ENCODE data around the gene DST. TPM values are rescaled to one million over a fixed set of nuclear protein-coding genes. Genes with fewer than 3 reads are reported as not detected.

The DST gene
- polyA plus RNA-seq, 1 of the 3 experiments (the other 2 are of a cell fraction): 64.3 TPM

DNA sequence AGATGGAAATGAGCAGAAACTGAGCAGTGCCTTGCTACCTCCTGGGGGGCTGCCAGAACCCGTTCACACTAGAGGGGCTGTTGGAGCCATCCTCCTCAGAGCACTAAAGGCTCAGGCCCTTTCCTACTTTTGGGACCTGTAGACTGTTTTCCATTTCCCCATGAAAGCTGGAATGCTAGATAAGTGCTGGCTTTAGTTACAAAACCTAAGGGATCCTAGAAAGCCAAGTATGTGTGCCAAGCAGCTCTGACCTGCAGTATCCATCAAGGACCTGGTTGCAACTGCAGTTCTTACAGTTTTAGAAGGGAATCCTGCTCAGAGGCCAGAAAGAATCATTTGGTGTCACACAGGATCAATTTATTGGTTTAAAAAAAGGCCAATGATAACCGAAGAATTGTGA lies 218.6 kb downstream of the DST start:
- no peak overlapping the region for H3K4me2 ChIP-seq
- no peaks in the 10 kb centered on the region for H3K27me3 ChIP-seq (ENCODE audit: insufficient read depth)
- no peak overlapping the region for H3K27ac ChIP-seq (ENCODE audit: low read depth in 2 of 2, low read length in 1 of 2)
- H3K4me3 ChIP-seq (ENCODE audit: low read depth in 2 of 2, low read length in 1 of 2): no peak overlapping the region
- no peaks in the 10 kb centered on the region for H3K9me3 ChIP-seq
- CTCF ChIA-PET: no interaction called here
- H3K4me1 ChIP-seq (ENCODE audit: control insufficient read depth in 1 of 2, insufficient read depth in 2 of 2, low read depth in 1 of 2, low read length in 1 of 2): no peaks in the 10 kb centered on the region
- no peak overlapping the region for H2AFZ ChIP-seq (ENCODE audit: low read depth)
- H3K36me3 ChIP-seq (replicated peaks in 1 of 2; ENCODE audit: control insufficient read depth in 1 of 2, insufficient read depth in 2 of 2, low read length in 1 of 2): no peaks in the 10 kb centered on the region
- no peaks in the 10 kb centered on the region for H3F3A ChIP-seq (replicated peaks; ENCODE audit: insufficient read depth)
- 32% methylated on average over 2 of the region's 2 CpGs for WGBS (ENCODE audit: low lambda C conversion rate)
- no peak for TF ChIP-seq MEF2A (IDR thresholded peaks at IDR 0.05; ENCODE audit: borderline replicate concordance, low read depth)
- TF ChIP-seq, protein P1, sequence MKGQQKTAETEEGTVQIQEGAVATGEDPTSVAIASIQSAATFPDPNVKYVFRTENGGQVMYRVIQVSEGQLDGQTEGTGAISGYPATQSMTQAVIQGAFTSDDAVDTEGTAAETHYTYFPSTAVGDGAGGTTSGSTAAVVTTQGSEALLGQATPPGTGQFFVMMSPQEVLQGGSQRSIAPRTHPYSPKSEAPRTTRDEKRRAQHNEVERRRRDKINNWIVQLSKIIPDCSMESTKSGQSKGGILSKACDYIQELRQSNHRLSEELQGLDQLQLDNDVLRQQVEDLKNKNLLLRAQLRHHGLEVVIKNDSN (IDR thresholded peaks at IDR 0.05; ENCODE audit: borderline replicate concordance, low read depth): no peak
- TF ChIP-seq, protein P2, sequence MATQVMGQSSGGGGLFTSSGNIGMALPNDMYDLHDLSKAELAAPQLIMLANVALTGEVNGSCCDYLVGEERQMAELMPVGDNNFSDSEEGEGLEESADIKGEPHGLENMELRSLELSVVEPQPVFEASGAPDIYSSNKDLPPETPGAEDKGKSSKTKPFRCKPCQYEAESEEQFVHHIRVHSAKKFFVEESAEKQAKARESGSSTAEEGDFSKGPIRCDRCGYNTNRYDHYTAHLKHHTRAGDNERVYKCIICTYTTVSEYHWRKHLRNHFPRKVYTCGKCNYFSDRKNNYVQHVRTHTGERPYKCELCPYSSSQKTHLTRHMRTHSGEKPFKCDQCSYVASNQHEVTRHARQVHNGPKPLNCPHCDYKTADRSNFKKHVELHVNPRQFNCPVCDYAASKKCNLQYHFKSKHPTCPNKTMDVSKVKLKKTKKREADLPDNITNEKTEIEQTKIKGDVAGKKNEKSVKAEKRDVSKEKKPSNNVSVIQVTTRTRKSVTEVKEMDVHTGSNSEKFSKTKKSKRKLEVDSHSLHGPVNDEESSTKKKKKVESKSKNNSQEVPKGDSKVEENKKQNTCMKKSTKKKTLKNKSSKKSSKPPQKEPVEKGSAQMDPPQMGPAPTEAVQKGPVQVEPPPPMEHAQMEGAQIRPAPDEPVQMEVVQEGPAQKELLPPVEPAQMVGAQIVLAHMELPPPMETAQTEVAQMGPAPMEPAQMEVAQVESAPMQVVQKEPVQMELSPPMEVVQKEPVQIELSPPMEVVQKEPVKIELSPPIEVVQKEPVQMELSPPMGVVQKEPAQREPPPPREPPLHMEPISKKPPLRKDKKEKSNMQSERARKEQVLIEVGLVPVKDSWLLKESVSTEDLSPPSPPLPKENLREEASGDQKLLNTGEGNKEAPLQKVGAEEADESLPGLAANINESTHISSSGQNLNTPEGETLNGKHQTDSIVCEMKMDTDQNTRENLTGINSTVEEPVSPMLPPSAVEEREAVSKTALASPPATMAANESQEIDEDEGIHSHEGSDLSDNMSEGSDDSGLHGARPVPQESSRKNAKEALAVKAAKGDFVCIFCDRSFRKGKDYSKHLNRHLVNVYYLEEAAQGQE (IDR thresholded peaks at IDR 0.05; ENCODE audit: low read depth, low read length): no peak
- no peak for TF ChIP-seq RCOR1 (IDR thresholded peaks at IDR 0.05; ENCODE audit: low read length)
- TF ChIP-seq RAD21 (IDR thresholded peaks at IDR 0.05; ENCODE audit: low read length): no peak
- TF ChIP-seq, protein P3, sequence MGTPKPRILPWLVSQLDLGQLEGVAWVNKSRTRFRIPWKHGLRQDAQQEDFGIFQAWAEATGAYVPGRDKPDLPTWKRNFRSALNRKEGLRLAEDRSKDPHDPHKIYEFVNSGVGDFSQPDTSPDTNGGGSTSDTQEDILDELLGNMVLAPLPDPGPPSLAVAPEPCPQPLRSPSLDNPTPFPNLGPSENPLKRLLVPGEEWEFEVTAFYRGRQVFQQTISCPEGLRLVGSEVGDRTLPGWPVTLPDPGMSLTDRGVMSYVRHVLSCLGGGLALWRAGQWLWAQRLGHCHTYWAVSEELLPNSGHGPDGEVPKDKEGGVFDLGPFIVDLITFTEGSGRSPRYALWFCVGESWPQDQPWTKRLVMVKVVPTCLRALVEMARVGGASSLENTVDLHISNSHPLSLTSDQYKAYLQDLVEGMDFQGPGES (IDR thresholded peaks at IDR 0.05; ENCODE audit: low read depth, low read length): no peak
- TF ChIP-seq SMC3 (IDR thresholded peaks at IDR 0.05; ENCODE audit: low read depth, low read length): no peak
- TF ChIP-seq, protein P4, sequence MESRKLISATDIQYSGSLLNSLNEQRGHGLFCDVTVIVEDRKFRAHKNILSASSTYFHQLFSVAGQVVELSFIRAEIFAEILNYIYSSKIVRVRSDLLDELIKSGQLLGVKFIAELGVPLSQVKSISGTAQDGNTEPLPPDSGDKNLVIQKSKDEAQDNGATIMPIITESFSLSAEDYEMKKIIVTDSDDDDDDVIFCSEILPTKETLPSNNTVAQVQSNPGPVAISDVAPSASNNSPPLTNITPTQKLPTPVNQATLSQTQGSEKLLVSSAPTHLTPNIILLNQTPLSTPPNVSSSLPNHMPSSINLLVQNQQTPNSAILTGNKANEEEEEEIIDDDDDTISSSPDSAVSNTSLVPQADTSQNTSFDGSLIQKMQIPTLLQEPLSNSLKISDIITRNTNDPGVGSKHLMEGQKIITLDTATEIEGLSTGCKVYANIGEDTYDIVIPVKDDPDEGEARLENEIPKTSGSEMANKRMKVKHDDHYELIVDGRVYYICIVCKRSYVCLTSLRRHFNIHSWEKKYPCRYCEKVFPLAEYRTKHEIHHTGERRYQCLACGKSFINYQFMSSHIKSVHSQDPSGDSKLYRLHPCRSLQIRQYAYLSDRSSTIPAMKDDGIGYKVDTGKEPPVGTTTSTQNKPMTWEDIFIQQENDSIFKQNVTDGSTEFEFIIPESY (IDR thresholded peaks at IDR 0.05; ENCODE audit: borderline replicate concordance, low read depth): no peak
- no peak for TF ChIP-seq MXI1 (IDR thresholded peaks at IDR 0.05; ENCODE audit: low read depth, low read length)
- TF ChIP-seq FOXM1 (IDR thresholded peaks at IDR 0.05; ENCODE audit: low read depth): no peak
- no peak for TF ChIP-seq CHD2 (IDR thresholded peaks at IDR 0.05; ENCODE audit: low read length, partially characterized antibody)
- TF ChIP-seq, protein P5, sequence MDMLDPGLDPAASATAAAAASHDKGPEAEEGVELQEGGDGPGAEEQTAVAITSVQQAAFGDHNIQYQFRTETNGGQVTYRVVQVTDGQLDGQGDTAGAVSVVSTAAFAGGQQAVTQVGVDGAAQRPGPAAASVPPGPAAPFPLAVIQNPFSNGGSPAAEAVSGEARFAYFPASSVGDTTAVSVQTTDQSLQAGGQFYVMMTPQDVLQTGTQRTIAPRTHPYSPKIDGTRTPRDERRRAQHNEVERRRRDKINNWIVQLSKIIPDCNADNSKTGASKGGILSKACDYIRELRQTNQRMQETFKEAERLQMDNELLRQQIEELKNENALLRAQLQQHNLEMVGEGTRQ (IDR thresholded peaks at IDR 0.05; ENCODE audit: borderline replicate concordance, low read depth, low read length): no peak
- no peak for TF ChIP-seq NRF1 (IDR thresholded peaks at IDR 0.05; ENCODE audit: low read depth, low read length)
- TF ChIP-seq, protein P6, sequence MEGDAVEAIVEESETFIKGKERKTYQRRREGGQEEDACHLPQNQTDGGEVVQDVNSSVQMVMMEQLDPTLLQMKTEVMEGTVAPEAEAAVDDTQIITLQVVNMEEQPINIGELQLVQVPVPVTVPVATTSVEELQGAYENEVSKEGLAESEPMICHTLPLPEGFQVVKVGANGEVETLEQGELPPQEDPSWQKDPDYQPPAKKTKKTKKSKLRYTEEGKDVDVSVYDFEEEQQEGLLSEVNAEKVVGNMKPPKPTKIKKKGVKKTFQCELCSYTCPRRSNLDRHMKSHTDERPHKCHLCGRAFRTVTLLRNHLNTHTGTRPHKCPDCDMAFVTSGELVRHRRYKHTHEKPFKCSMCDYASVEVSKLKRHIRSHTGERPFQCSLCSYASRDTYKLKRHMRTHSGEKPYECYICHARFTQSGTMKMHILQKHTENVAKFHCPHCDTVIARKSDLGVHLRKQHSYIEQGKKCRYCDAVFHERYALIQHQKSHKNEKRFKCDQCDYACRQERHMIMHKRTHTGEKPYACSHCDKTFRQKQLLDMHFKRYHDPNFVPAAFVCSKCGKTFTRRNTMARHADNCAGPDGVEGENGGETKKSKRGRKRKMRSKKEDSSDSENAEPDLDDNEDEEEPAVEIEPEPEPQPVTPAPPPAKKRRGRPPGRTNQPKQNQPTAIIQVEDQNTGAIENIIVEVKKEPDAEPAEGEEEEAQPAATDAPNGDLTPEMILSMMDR (IDR thresholded peaks at IDR 0.05): no peak
- H4K20me1 ChIP-seq (ENCODE audit: insufficient read depth): no peaks in the 10 kb centered on the region
- H3K9ac ChIP-seq: no peak overlapping the region
- no peaks in the 10 kb centered on the region for H3K79me2 ChIP-seq (ENCODE audit: insufficient read depth)
- POLR2A ChIA-PET: no interaction called here
- no peak for DNase-seq
- H3K9me2 ChIP-seq: no peaks in the 10 kb centered on the region

Measured in SK-N-SH (cell line).